Measurements from ENCODE around the gene NCAPD2.
"Not testable (repeated sequence)": the region's sequence is repeated elsewhere in the genome, so short reads cannot be mapped to it uniquely, and the experiment has no call there.

Gene NCAPD2

DNA sequence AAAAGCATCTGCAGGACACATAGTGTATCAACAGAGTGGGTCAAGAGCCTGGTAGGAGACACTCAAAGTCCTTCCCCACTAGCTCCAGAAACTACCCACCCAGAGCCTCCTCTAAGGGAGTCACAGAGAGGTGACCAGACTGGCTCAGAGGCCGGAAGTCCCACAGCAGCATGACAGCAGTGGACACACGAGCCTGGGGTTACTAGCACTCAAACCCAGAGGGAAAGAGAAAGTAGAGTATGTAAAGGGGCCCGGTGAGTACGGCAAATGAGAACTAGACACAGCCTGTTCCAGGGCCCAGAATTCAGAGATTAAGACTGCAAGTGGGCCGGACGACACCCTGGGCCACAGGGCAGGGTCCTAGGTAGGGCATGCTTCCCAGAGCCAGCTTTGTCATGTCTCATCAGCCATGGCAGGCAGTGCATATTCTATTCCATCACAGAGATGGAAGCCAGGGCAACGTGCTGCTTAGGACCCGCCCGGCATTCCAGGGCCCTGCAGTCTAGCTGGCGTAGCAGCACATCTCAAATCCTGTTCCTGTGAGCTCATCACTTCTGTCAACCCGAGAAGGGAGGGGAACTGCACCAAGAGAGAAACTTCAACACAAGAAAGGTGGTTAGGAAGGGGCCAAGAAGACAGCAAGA lies 57.7 kb downstream of the NCAPD2 start:
- H3K4me3 ChIP-seq (ENCODE audit: extremely low read depth, insufficient read depth, low read length, poor library complexity, severe bottlenecking), result no peak overlapping the region
- H3K9me3 ChIP-seq (ENCODE audit: control insufficient read depth, low read length), result no peaks in the 10 kb centered on the region
- peaks cover 57% of the 10 kb centered on the region for H3K4me1 ChIP-seq (ENCODE audit: control insufficient read depth, insufficient read depth, low read length, poor library complexity, severe bottlenecking)
- H3K36me3 ChIP-seq (ENCODE audit: control insufficient read depth, insufficient read depth, low read length), result peaks cover 51% of the 10 kb centered on the region
- WGBS, 2 experiments (ENCODE audit: insufficient coverage in 2 of 2), result 86 to 92% methylated on average over 10 to 11 of the region's 11 CpGs
- peak overlapping the region; percentile 74 for H3K27ac ChIP-seq (ENCODE audit: low read depth, low read length, severe bottlenecking)

GRCh38 chr12:6552140-6552551 lies 58.2 kb downstream of the NCAPD2 start:
- H3K9me3 ChIP-seq (ENCODE audit: control insufficient read depth, low read length), result no peaks in the 10 kb centered on the region
- H3K27ac ChIP-seq (ENCODE audit: low read depth, low read length, severe bottlenecking), result peak overlapping the region; percentile 74
- H3K4me1 ChIP-seq (ENCODE audit: control insufficient read depth, insufficient read depth, low read length, poor library complexity, severe bottlenecking), result peaks cover 57% of the 10 kb centered on the region
- no peak overlapping the region for H3K4me3 ChIP-seq (ENCODE audit: extremely low read depth, insufficient read depth, low read length, poor library complexity, severe bottlenecking)
- H3K36me3 ChIP-seq (ENCODE audit: control insufficient read depth, insufficient read depth, low read length), result peaks cover 51% of the 10 kb centered on the region
- WGBS, 2 experiments (ENCODE audit: insufficient coverage in 2 of 2), result 74 to 97% methylated on average over 3 to 4 of the region's 4 CpGs

GRCh38 chr12:6553051-6553868 lies 59.4 kb downstream of the NCAPD2 start:
- peaks cover 49% of the 10 kb centered on the region for H3K4me1 ChIP-seq (ENCODE audit: control insufficient read depth, insufficient read depth, low read length, poor library complexity, severe bottlenecking)
- 92 to 96% methylated on average over 13 to 14 of the region's 15 CpGs for WGBS, 2 experiments (ENCODE audit: insufficient coverage in 2 of 2)
- H3K9me3 ChIP-seq (ENCODE audit: control insufficient read depth, low read length), result no peaks in the 10 kb centered on the region
- no peak overlapping the region for H3K27ac ChIP-seq (ENCODE audit: low read depth, low read length, severe bottlenecking)
- H3K36me3 ChIP-seq (ENCODE audit: control insufficient read depth, insufficient read depth, low read length), result peaks cover 55% of the 10 kb centered on the region
- no peak overlapping the region for H3K4me3 ChIP-seq (ENCODE audit: extremely low read depth, insufficient read depth, low read length, poor library complexity, severe bottlenecking)

- H3K9me3 ChIP-seq (ENCODE audit: control insufficient read depth, low read length), result no peaks in the 10 kb centered on the region
- peaks cover 52% of the 10 kb centered on the region for H3K36me3 ChIP-seq (ENCODE audit: control insufficient read depth, insufficient read depth, low read length)
- H3K4me3 ChIP-seq (ENCODE audit: extremely low read depth, insufficient read depth, low read length, poor library complexity, severe bottlenecking), result peak overlapping the region; percentile 77
- 7 to 10% methylated on average over 19 to 20 of the region's 22 CpGs for WGBS, 2 experiments (ENCODE audit: insufficient coverage in 2 of 2)
- H3K27ac ChIP-seq (ENCODE audit: low read depth, low read length, severe bottlenecking), result peak overlapping the region; percentile 66
- H3K4me1 ChIP-seq (ENCODE audit: control insufficient read depth, insufficient read depth, low read length, poor library complexity, severe bottlenecking), result peaks cover 37% of the 10 kb centered on the region
These were observed 60.5 kb downstream of the NCAPD2 start for GRCh38 chr12:6554168-6555017.

GRCh38 chr12:6555018-6555691 lies 61.3 kb downstream of the NCAPD2 start:
- peak overlapping the region; percentile 77 for H3K4me3 ChIP-seq (ENCODE audit: extremely low read depth, insufficient read depth, low read length, poor library complexity, severe bottlenecking)
- peaks cover 53% of the 10 kb centered on the region for H3K36me3 ChIP-seq (ENCODE audit: control insufficient read depth, insufficient read depth, low read length)
- 2 to 3% methylated on average over 53 to 55 of the region's 61 CpGs for WGBS, 2 experiments (ENCODE audit: insufficient coverage in 2 of 2)

GRCh38 chr12:6556496-6556817 lies 62.6 kb downstream of the NCAPD2 start:
- 85 to 88% methylated on average over 7 of the region's 7 CpGs for WGBS, 2 experiments (ENCODE audit: insufficient coverage in 2 of 2)

More at GRCh38 chr12:6555018-6555691, 61.3 kb downstream of the NCAPD2 start:
- peaks cover 31% of the 10 kb centered on the region for H3K4me1 ChIP-seq (ENCODE audit: control insufficient read depth, insufficient read depth, low read length, poor library complexity, severe bottlenecking)
- peak overlapping the region; percentile 66 for H3K27ac ChIP-seq (ENCODE audit: low read depth, low read length, severe bottlenecking)
- no peaks in the 10 kb centered on the region for H3K9me3 ChIP-seq (ENCODE audit: control insufficient read depth, low read length)

GRCh38 chr12:6556857-6557256 lies 63.0 kb downstream of the NCAPD2 start:
- Histone ChIP-seq H3K27ac (ENCODE audit: low read depth, low read length, severe bottlenecking) (no peak overlapping the region), H3K4me3 (ENCODE audit: extremely low read depth, insufficient read depth, low read length, poor library complexity, severe bottlenecking) (no peak overlapping the region), H3K4me1 (ENCODE audit: control insufficient read depth, insufficient read depth, low read length, poor library complexity, severe bottlenecking) (peaks cover 20% of the 10 kb centered on the region), H3K9me3 (ENCODE audit: control insufficient read depth, low read length) (no peaks in the 10 kb centered on the region), H3K36me3 (ENCODE audit: control insufficient read depth, insufficient read depth, low read length) (peaks cover 54% of the 10 kb centered on the region)
- 92 to 100% methylated on average over 3 to 4 of the region's 4 CpGs for WGBS, 2 experiments (ENCODE audit: insufficient coverage in 2 of 2)

More at GRCh38 chr12:6556496-6556817, 62.6 kb downstream of the NCAPD2 start:
- H3K27ac ChIP-seq (ENCODE audit: low read depth, low read length, severe bottlenecking); H3K9me3 ChIP-seq (ENCODE audit: control insufficient read depth, low read length); H3K4me3 ChIP-seq (ENCODE audit: extremely low read depth, insufficient read depth, low read length, poor library complexity, severe bottlenecking): not testable (repeated sequence)
- Histone ChIP-seq H3K4me1 (ENCODE audit: control insufficient read depth, insufficient read depth, low read length, poor library complexity, severe bottlenecking) (peaks cover 24% of the 10 kb centered on the region), H3K36me3 (ENCODE audit: control insufficient read depth, insufficient read depth, low read length) (peaks cover 54% of the 10 kb centered on the region)

DNA sequence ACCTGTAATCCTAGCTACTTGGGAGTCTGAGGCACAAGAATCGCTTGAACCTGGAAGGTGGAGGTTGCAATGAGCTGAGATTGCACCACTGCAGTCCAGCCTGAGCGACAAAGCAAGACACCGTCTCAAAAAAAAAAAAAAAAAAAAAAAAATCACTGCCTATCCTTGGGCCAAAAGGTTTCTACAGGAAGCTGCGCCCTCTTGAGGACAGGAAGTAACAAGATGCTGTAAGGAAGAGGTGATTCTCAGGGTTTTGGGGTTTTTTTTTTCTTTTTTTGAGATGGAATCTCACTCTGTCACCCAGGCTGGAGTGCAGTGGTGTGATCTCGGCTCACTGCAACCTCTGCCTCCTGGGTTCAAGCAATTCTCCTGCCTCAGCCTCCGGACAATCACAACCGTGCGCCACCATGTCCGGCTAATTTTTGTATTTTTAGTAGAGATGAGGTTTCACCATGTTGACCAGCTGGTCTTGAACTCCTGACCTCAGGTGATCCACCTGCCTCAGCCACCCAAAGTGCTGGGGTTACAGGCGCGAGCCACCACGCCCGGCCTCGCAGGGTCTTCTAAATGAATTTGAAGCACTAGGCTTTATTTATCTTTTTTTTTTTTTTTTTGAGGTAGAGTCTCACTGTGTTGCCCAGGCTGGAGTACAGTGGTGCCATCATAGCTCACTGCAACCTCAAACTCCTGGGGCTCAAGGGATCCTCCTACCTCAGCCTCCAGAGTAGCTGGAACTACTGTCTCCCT lies 64.3 kb downstream of the NCAPD2 start:
- H3K4me3 ChIP-seq (ENCODE audit: extremely low read depth, insufficient read depth, low read length, poor library complexity, severe bottlenecking); H3K9me3 ChIP-seq (ENCODE audit: control insufficient read depth, low read length); H3K27ac ChIP-seq (ENCODE audit: low read depth, low read length, severe bottlenecking); H3K4me1 ChIP-seq (ENCODE audit: control insufficient read depth, insufficient read depth, low read length, poor library complexity, severe bottlenecking): not testable (repeated sequence)
- 87 to 100% methylated on average over 1 to 6 of the region's 14 CpGs for WGBS, 2 experiments (ENCODE audit: insufficient coverage in 2 of 2)
- peaks cover 66% of the 10 kb centered on the region for H3K36me3 ChIP-seq (ENCODE audit: control insufficient read depth, insufficient read depth, low read length)

- Histone ChIP-seq H3K9me3 (ENCODE audit: control insufficient read depth, low read length) (no peaks in the 10 kb centered on the region), H3K4me1 (ENCODE audit: control insufficient read depth, insufficient read depth, low read length, poor library complexity, severe bottlenecking) (no peaks in the 10 kb centered on the region), H3K27ac (ENCODE audit: low read depth, low read length, severe bottlenecking) (no peak overlapping the region), H3K4me3 (ENCODE audit: extremely low read depth, insufficient read depth, low read length, poor library complexity, severe bottlenecking) (no peak overlapping the region), H3K36me3 (ENCODE audit: control insufficient read depth, insufficient read depth, low read length) (peaks cover 73% of the 10 kb centered on the region)
- WGBS, 2 experiments (ENCODE audit: insufficient coverage in 2 of 2), result 100% methylated on average over 1 of the region's 1 CpG
These were observed 65.6 kb downstream of the NCAPD2 start for GRCh38 chr12:6559500-6559899.

Measured in mesodermal cell (in vitro differentiated cells).